ENCODE measurements around the gene MTRF1.

GRCh38 chr13:41267106-41267505 lies 3.7 kb upstream of the MTRF1 start:
- no peak for TF ChIP-seq POLR2AphosphoS5 (IDR thresholded peaks at IDR 0.05; ENCODE audit: low read depth, low read length)
- no peak for TF ChIP-seq TAF1 (IDR thresholded peaks at IDR 0.05; ENCODE audit: low read depth, low read length)
- no peak for TF ChIP-seq POLR2A (IDR thresholded peaks at IDR 0.05; ENCODE audit: low read depth, low read length)
- no peak for TF ChIP-seq SPI1 (IDR thresholded peaks at IDR 0.05; ENCODE audit: low read depth, low read length)
- no peak for TF ChIP-seq POU2F2 (IDR thresholded peaks at IDR 0.05; ENCODE audit: low read depth, low read length)
